ENCODE data around the gene C18orf32.
"Not testable (repeated sequence)": the region's sequence is repeated elsewhere in the genome, so short reads cannot be mapped to it uniquely, and the experiment has no call there.

C18orf32 gene

DNA sequence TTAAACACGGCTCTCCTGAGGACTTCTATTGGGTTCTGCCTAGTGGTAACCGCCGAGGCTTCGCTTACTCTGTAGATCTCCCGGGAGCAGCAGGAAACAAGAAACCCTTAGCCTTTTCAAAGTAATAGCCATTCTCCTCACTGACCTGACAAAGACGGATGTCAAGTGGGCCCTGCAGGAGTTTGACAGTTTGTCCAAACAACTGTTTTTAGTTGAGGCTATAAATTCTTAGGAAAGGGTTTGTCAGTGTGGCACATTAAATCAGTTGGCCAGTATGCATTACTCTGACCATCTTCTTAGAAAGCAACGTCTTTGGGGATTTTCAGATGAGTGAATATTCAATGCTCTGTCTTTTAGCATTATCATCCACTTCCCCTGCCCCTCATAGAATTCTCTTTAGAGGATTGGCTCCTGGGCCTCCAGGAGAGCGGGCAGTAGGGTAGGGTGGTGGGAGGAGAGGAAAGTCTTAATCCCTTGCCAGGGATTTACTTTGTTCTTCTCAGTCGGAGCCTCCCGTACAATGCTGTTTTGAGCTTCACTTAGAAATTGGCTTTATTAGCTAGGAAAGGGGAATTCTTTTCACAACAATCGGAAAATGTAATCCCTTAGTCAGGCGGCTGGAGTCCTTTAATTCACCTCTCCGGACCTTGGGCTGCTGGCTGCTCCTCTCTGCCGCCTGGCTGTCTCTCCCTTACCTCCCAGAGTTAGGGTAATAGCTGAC, 13.3 kb upstream of the C18orf32 start:
- no peak for DNase-seq (ENCODE audit: low read depth in 2 of 2)

DNA sequence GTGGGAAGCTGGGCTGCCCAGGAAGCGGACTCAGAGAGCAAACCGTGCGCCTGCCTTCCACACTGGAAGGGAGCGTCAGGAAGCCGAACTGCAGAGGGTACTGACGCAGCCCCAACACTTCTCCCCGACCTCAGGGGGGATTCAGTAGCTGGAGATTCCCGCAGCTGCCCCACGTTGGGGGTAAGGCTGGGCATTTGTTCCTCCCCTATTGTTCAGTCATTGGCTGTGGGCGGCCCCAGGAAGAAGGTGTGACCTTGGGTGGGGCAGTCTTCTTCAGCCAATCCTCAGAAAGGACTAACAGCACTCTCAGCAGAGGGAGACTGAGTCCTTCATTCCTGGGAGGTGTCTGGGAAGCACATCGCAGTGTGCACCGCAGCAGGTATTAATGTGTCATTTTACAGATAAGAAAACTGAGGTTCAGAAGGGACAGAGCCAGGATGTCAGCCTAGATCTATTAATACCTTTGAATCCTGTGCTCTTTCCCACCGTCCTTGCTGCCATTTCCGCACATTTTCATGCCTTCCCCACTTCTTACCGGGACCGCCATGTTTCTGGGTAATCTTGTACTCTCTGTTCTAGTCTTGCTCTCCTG, 12.1 kb upstream of the C18orf32 start:
- no peak for DNase-seq (ENCODE audit: low read depth in 2 of 2)

DNA sequence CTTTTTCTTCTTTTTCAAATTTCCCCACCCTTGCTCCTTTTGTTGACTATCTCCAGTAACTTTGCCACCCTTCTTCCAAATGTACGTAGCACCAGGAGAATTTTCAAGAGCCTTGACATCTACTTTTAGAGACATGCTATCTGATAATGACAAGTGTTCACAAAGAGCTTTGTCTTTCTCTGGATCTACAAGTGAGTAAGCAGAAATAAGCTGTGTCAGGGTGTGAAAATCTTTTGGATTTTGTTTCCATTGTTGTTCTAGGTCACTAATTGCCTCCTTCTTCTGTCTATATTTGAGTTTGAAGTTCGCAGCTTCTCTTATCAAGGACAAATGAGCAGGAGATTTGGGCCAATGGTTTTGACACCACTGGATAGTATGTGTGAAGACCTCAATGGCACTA, 8.4 kb upstream of the C18orf32 start:
- no peak for DNase-seq (ENCODE audit: low read depth in 2 of 2)

DNA sequence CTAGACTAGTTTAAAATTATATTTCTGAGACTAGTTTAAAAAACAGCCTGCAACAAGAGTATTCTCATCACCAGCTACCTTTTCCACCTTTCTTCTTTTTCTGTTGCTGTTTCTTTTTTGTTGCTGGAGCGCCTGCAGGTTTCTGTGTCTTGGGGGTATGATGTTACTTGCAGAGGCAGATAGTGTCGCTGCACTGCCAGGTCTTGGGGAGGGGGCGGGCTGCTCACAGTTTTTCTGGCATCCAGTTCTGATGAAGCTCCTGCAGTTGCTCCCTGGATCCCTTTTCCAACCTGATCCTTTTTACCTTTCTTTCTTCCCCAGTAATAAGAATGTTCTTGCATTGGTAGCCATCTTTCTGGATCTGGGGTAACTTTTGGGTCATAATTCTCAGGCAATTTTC, 8.0 kb upstream of the C18orf32 start:
- DNase-seq (ENCODE audit: low read depth in 2 of 2), result no peak

DNA sequence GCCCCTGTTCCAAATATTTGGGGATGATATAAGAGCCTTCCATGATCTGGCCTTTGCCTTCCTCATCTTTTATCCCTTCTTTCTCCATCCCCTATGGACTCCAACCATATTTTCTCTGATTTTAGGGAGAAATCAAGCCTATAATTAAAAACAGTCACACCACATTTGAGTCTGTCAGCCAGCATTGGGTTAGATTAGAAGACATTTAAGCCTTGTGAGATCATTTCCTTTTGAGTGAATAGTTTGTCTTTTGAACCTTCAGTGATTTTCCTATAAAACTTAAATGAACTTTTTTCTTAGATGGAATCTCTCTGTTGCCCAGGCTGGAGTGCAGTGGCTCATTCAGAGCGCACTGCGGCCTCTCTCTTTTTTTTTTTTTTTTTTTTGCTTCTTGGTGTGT, 7.6 kb upstream of the C18orf32 start:
- no peak for DNase-seq (ENCODE audit: low read depth in 2 of 2)

DNA sequence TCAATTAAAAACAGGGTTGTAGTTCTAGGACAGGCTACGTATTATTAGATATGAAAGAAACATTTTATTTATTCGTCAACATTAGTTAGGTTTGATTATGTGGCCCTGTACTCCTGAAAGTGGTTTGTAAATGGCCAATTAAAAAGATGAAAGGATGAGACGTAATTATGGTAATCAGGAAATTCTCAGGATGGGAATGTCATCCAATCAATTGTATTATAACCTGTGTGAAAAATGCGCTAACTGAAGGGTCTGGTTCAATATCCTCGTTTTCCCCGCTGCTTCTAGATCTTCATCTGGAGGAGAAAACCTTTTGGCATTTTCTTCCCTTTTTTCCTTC, 5.6 kb upstream of the C18orf32 start:
- no peak for DNase-seq (ENCODE audit: low read depth in 2 of 2)

DNA sequence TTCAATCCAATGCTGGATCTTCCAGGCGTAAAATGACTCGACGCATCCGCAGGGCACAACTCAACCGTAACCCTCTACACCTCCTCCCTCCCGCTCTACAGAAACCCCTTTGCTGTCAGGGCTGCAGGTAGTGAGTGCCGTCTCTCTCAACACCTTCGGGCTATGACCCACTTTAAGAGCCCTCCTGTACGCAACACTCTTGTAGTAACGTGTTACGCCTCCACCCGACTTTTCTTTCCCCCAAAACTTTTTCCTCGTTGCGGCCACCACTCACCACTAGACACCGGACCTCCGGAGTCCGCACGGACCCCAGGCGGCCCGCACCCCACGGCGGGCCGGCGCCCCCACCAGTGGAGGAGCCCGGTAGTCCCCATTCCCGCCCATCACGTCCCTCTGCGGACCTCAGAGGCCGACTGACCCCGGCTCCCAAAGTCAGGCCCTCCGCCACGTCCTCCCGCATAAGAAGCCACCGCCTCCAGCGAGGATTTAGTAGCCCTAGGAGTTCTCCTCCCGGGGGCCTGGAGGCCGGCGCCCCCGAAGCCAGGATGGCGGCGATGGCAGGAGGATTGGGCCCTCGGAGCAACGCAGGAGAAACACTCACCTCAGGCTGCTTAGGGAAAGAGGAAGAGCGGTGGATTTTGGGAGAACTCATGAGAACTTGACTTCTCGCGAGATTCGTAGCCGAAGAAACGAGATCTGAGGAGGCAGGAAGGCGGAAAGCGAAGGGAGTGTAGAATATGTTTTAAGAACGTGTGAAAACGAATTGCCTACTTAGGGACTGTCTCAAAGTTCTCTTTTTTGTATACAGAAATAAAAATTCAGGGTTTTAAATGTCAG, 5.0 kb upstream of the C18orf32 start, which contains the start of gene RPL17:
Gene RPL17 (minus strand): TSS at position 609 of the 837 bp plus-strand sequence.
- DNase-seq (ENCODE audit: low read depth in 2 of 2), result peak; percentile 70 to 76

DNA sequence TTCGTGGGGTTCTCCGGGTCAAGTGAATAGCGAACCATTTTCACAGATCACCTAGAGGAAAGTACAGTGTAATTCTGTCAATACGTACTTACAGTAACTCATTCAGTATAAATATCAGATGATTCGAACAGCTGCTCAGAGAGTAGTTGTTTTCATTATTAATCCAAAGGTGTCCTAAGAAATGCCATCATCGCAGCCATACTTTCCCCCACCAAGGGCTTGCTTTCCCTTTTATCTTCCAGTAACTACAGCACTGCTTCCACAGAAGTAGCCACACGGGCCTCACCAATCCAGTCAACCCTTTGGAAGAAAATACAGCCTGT, 4.5 kb upstream of the C18orf32 start:
- no peak for DNase-seq (ENCODE audit: low read depth in 2 of 2)

DNA sequence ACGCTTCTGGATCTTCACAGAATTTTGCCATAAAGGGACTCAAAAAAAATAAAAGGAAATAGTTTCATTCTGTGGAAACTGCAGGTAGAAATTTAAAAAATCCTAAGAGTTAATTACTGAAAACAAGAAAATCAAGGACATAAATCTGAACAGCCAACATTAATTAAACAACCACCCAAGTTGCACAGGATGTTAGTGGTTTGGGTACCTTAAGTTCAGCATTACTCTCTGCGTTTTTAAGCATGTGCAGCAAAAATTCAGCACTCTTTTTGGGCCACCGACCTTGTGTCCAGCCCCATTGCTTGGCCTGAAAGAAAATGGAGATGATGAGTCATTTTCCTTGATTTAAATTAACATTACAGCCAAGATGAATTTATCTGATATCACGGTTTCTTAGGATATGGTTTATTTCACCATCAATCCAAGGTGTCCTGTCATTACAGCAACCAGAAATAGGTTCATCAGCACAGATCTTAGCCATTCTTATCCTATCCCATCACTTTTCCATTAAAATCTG, 3.3 kb upstream of the C18orf32 start:
- DNase-seq (ENCODE audit: low read depth in 2 of 2), result no peak

DNA sequence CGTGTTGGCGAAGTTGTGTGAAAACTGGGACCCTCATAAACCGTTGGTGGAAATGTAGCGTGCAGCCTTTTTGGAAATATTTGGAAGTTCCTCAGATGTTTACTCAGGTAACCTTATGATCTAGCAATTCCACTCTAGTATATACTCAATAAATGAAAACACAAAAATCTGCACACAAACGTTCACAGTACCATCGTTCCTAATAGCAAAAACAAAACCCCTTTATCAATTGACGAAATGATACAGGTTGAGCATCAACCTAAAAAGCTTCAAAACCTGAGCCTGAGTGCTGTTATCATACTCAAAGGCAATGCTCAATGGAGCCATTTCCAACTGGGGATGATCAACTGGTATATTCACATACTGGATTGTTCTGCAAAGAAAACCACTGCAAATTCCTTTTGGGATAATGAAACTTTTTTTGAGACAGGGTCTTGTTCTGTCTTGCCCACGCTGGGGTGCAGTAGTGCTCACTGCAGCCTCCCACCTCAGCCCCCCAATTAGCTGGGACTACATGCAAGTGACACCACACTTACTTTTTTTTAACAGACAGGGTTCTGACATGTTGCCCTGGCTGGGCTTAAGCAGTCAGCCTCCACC, 777 bp upstream of the C18orf32 start:
- no peak for DNase-seq (ENCODE audit: low read depth in 2 of 2)

DNA sequence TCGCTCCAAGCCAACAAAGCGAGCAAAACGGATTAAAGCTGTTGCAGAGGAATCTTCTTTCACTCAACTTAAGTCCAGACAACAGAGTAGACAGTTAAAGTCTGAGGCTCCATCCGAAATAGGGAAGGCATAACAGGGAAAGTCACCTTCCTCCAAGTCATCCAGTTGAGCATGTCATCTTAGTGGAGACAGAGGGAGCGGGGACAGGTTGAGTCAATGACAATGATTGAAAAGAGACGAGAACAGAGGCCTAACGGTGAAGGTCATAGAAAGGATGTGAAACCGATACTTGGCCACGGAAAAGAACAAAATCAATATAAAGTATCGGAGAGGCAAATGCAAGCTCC, 455 bp downstream of the C18orf32 start:
- DNase-seq (ENCODE audit: low read depth in 2 of 2), result no peak

DNA sequence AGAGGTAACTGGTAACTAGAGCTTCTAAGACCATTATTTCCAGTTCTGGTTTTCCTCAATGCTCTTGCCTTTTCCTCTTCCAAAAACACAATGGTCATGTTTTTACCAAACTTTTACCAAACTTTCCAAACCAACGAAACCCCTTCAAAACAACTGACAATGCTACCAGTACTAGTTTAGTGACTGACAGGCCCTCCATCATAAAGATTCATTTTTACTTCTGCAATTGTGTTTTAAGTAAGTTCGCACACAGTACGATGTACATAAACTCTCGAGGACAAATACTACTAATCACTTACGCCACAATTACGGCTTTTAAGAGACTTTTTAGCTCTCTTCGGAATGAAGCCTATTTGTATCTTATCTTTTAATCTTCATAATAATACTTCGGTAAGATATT, 900 bp downstream of the C18orf32 start:
- no peak for DNase-seq (ENCODE audit: low read depth in 2 of 2)

DNA sequence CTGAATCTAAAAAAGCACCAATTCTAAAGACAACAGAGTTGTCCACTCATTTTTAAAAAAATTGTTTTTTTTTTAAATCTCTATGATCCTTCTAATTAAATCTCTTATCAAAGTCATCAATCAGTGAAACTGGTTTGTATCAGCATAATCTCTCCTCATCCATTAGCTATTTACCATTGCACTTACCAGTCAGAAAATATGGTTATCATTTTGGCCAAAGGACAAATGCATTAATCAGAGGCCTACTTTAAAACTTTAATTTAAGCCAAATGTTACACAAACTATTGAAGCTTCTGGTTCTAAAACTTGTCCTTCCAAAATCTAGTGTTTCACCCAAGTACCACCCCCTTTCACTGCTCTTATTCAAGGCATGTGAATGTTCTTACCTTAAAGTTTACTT, 3.8 kb downstream of the C18orf32 start:
- DNase-seq (ENCODE audit: low read depth in 2 of 2), result no peak

DNA sequence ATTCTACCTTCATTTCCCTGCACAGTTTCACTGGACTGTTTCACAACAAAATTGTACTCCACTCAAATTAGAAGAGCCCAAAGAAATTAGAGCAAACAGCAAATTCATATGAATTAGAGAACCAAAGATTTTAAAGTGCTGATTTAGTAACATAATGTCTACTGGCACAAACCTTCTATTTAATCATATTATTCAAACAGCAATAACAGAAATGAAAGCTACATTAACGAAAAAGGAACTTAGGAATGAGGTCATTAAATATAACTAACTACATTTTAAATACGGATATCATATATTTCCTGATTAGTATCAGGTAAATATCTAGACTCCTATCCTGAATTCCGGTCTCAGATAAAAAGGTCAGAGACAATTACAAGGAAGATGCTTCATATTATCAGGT, 5.1 kb downstream of the C18orf32 start:
- no peak for DNase-seq (ENCODE audit: low read depth in 2 of 2)

DNA sequence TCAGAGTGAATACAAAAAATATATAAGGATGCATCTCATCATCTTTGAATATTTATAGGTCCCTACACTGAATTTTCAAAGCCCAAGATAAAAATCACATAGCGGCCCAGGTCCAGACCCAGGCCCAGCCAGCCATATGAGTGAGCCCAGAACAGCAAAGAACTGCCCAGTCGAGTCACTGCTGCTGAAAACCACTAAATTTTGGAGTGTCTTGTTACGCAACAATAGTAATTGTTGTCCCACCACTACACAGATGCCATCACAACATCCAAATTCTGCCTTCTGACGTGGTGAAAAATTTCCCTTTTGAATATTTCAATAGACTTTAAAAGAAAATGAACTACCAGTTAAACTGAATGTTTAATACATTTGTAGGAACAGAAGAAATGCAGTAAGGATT, 5.7 kb downstream of the C18orf32 start:
- no peak for DNase-seq (ENCODE audit: low read depth in 2 of 2)

DNA sequence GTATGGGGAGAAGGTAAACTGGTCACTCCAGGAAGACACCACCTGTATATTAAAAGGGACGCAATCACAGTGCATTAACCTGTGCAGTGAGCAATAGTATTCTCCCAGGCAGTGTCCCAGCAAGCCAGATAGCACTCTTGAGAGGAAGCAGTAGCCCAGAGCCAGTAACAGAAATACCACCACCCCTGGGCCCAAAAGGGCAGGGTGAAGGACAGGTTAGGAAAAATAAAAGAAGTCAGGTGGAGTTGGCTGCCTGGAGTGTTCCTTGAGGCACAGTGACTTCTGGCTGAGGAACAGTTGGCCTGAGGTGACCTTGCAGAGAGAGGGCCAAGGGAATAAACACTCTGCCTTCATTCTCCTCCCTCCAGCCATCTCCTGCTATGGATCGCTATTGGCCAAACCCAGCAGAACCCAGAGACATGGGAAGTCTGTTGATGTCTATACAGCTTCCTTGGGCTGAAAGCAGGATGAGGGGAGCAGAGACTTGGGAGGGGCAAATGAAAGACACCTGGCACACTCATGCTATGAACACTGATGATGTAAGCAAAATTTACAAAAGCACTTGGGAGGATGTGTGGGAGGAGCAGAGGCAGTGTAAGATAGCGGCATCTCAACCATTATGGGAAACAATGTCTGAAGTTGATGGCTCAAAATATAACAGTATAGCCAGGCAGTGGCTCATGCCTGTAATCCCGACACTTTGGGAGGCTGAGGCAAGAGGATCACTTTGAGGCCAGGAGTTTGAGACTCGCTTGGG, 7.5 kb downstream of the C18orf32 start:
- DNase-seq (ENCODE audit: low read depth in 2 of 2), result no peak

DNA sequence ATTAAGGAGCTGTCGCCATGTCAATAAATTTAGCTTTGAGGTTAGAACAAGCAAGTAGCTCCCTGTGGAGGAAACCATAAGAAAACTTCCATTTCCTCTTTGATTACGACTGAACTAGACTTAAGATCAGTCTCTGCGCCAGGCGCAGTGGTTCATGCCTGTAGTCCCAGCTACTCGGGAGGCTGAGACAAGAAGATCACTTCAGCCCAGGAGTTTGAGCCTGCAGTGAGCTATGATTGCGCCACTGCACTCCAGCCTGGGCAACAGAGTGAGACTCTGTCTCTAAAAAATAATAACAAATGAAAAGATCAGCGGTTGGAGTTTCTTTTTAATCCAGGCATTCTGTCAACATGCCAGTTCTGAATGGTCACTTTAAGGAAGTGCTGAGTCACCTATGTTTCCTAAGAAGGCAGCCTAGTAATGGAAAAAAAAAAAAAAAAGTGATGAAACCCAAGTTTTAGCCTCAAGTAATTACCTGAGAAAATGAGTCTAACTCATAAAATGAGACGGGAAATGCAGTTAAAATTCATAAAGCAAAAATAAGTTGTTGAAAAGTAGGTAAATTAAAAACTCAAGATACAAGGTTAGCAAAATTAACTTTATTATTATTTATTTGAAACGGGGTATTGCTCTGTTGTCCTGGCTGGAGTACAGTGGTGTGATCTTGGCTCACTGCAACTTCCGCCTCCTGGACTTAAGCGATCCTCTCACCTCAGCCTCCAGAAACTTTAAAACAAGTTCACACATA, 10.2 kb downstream of the C18orf32 start:
- DNase-seq (ENCODE audit: low read depth in 2 of 2), result no peak

DNA sequence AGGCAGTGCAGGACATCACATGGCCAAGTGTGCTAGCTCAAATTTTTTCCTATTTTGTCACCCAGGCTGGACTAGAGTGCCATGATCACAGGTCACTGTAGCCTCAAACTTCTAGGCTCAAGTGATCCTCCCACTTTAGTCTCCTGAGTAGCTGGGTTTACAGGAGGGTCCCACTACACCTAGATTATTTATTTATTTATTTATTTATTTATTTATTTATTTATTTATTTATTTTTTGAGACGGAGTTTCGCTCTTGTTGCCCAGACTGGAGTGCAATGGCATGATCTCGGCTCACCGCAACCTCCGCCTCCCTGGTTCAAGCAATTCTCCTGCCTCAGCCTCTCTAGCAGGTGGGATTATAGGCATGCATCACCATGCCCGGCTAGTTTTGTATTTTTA, 12.1 kb downstream of the C18orf32 start:
- DNase-seq (ENCODE audit: low read depth in 2 of 2), result not testable (repeated sequence)

DNA sequence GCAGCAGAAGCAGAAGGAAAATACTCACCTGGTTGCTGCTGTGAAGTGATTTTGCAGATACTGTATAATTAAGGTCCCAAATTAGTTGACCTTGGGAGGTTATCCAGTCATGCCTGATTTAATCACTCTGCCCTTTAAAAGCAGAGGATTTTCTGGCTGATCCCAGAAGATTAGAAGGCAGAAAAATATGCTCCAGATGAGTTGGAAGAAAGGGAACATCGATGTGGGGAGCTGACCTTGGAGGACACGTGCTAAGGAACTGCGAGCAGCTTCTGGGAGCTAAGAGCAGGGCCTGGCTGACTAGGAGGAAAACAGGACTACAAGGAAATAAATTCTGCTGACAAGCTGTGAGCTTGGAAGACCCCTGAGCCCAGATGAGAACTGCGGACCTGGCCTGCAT, 13.3 kb downstream of the C18orf32 start:
- no peak for DNase-seq (ENCODE audit: low read depth in 2 of 2)

DNA sequence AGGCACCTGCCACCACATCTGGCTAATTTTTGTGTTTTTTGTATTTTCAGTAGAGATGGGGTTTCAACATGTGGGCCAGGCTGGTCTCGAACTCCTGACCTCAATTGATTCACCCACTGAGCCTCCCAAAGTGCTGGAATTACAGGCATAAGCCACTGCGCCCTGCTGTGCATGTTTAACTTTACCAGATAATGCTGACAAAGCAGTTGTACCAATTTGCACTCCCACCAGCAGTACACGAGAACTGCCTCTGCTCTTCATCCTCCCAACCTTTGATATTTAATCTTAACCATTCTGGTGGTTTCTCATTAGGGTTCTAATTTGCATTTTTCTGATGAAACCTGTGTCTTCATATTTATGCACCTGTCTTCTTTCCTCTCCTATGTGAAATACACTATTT, 14.6 kb downstream of the C18orf32 start:
- DNase-seq (ENCODE audit: low read depth in 2 of 2), result no peak

DNA sequence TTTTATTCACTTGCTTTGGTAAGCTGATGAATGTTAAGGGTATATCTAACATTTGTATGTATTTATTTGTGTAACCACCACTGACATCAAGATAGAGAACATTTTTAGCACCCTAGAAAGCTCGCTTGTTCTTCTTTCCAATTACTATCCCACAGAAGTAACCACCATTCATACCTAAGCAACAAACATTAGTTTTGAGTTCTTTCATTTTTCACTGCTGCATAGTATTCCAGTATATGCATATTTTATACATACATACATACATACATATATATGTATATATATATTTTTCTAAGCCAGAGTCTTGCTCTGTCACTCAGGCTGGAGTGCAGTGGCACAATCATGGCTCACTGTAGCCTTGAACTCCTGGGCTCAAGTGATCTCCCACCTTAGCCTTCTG, 15.5 kb downstream of the C18orf32 start:
- DNase-seq (ENCODE audit: low read depth in 2 of 2), result no peak

Measured in stimulated activated CD4-positive, alpha-beta T cell treated with anti-CD3 and anti-CD28 coated beads, Interleukin-12 subunit alpha, Interleukin-12 subunit beta, amount 100 ng/mL, for 24 hours (primary cell).